Liver (tissue), 3 donors: ENCODE data around the gene MRRF.

Experiments used
- CTCF ChIP-seq: fragments of 150-350 bp; IDR thresholded peaks from 2 replicates; pipeline ENCODE4 v1.5.1; 2017; ENCODE audit warnings: improper control_type of control experiment, low read depth, low read length; ENCODE audit not compliant: missing input control
- JUND ChIP-seq, 2 donors: IDR thresholded peaks; 2 replicates each; pipeline ENCODE4 v1.6.1; 2016; ENCODE audit warnings: antibody characterized with exemption in 2 of 2
- RAD21 ChIP-seq, 2 donors: IDR thresholded peaks; 2 replicates each; pipeline ENCODE4 v1.6.1; 2016; ENCODE audit warnings: antibody characterized with exemption in 2 of 2, mild to moderate bottlenecking in 2 of 2
- TF ChIP-seq, protein P1 (sequence below): IDR thresholded peaks from 2 replicates; pipeline ENCODE4 v1.6.1; 2016; ENCODE audit warnings: antibody characterized with exemption
- donor health status: healthy.
- donor health status: healthy.

GRCh38 chr9:122336866-122337555 lies 72.3 kb downstream of the MRRF start:
- TF ChIP-seq CTCF (no peak), JUND (IDR thresholded peaks at IDR 0.05) (no peak), RAD21 (IDR thresholded peaks at IDR 0.05) (no peak)
- TF ChIP-seq, protein P1, sequence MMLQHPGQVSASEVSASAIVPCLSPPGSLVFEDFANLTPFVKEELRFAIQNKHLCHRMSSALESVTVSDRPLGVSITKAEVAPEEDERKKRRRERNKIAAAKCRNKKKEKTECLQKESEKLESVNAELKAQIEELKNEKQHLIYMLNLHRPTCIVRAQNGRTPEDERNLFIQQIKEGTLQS = no peak
